ENCODE data around the gene NTM. TPM values are rescaled to one million over a fixed set of nuclear protein-coding genes. Genes with fewer than 3 reads are reported as not detected.

NTM gene
- total RNA-seq, 1 donor from 2014 or later: 82.7 TPM

GRCh38 chr11:132030896-132031295 is 660.5 kb downstream of the NTM start:
- H3K4me3 Mint-ChIP-seq (ENCODE audit: unreplicated experiment): no peak overlapping the region
- H3K4me1 Mint-ChIP-seq (ENCODE audit: unreplicated experiment): peaks cover 42% of the 10 kb centered on the region
- H3K9me3 Mint-ChIP-seq (ENCODE audit: unreplicated experiment): no peaks in the 10 kb centered on the region
- no peaks in the 10 kb centered on the region for H3K27me3 Mint-ChIP-seq (ENCODE audit: unreplicated experiment)
- DNase-seq (ENCODE audit: extremely low spot score, unreplicated experiment): no peak
- no peaks in the 10 kb centered on the region for H3K36me3 Mint-ChIP-seq (ENCODE audit: unreplicated experiment)
- no peak overlapping the region for H3K27ac Mint-ChIP-seq (ENCODE audit: unreplicated experiment)
- no peak for TF ChIP-seq CTCF (IDR thresholded peaks at IDR 0.05)

- Mint-ChIP-seq H3K9me3 (ENCODE audit: unreplicated experiment) (no peaks in the 10 kb centered on the region), H3K27ac (ENCODE audit: unreplicated experiment) (peak overlapping the region; percentile 54), H3K27me3 (ENCODE audit: unreplicated experiment) (no peaks in the 10 kb centered on the region), H3K4me1 (ENCODE audit: unreplicated experiment) (peaks cover 30% of the 10 kb centered on the region), H3K4me3 (ENCODE audit: unreplicated experiment) (no peak overlapping the region), H3K36me3 (ENCODE audit: unreplicated experiment) (no peaks in the 10 kb centered on the region)
- no peak for DNase-seq (ENCODE audit: extremely low spot score, unreplicated experiment)
- no peak for TF ChIP-seq CTCF (IDR thresholded peaks at IDR 0.05)
Measured at GRCh38 chr11:132032555-132032954, 662.1 kb downstream of the NTM start.

GRCh38 chr11:132033051-132033450 is 662.6 kb downstream of the NTM start:
- TF ChIP-seq CTCF (IDR thresholded peaks at IDR 0.05): no peak
- no peaks in the 10 kb centered on the region for H3K27me3 Mint-ChIP-seq (ENCODE audit: unreplicated experiment)
- H3K4me3 Mint-ChIP-seq (ENCODE audit: unreplicated experiment): no peak overlapping the region
- peaks cover 27% of the 10 kb centered on the region for H3K4me1 Mint-ChIP-seq (ENCODE audit: unreplicated experiment)
- peak overlapping the region; percentile 54 for H3K27ac Mint-ChIP-seq (ENCODE audit: unreplicated experiment)
- DNase-seq (ENCODE audit: extremely low spot score, unreplicated experiment): no peak
- H3K9me3 Mint-ChIP-seq (ENCODE audit: unreplicated experiment): no peaks in the 10 kb centered on the region
- H3K36me3 Mint-ChIP-seq (ENCODE audit: unreplicated experiment): no peaks in the 10 kb centered on the region

- Mint-ChIP-seq H3K27me3 (ENCODE audit: unreplicated experiment) (no peaks in the 10 kb centered on the region), H3K4me1 (ENCODE audit: unreplicated experiment) (peaks cover 28% of the 10 kb centered on the region), H3K36me3 (ENCODE audit: unreplicated experiment) (no peaks in the 10 kb centered on the region), H3K4me3 (ENCODE audit: unreplicated experiment) (no peak overlapping the region), H3K27ac (ENCODE audit: unreplicated experiment) (no peak overlapping the region), H3K9me3 (ENCODE audit: unreplicated experiment) (no peaks in the 10 kb centered on the region)
- TF ChIP-seq CTCF (IDR thresholded peaks at IDR 0.05): no peak
- no peak for DNase-seq (ENCODE audit: extremely low spot score, unreplicated experiment)
Measured at GRCh38 chr11:132035228-132035627, 664.8 kb downstream of the NTM start.

DNA sequence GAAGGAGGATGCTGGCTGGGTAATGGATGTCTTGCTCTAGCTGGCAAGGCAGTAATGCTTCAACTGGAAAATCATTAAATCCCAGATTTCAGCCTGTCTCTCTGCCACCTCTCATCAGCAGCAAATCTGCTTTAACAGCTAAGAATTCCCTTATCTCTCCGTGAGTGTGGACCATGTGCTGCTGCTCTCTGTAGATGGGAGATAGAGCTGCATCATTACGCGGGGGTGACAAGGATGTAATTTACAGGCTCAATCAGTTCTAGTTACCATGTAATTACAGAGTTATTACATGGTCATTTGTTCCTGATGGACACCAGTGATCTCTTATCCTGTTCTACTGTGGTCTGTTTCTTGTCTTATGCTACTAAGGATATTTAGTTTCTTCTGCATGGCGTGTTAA is 665.4 kb downstream of the NTM start:
- no peaks in the 10 kb centered on the region for H3K36me3 Mint-ChIP-seq (ENCODE audit: unreplicated experiment)
- H3K4me1 Mint-ChIP-seq (ENCODE audit: unreplicated experiment): peaks cover 28% of the 10 kb centered on the region
- H3K27ac Mint-ChIP-seq (ENCODE audit: unreplicated experiment): no peak overlapping the region
- DNase-seq (ENCODE audit: extremely low spot score, unreplicated experiment): no peak
- no peaks in the 10 kb centered on the region for H3K27me3 Mint-ChIP-seq (ENCODE audit: unreplicated experiment)
- no peak for TF ChIP-seq CTCF (IDR thresholded peaks at IDR 0.05)
- no peak overlapping the region for H3K4me3 Mint-ChIP-seq (ENCODE audit: unreplicated experiment)
- no peaks in the 10 kb centered on the region for H3K9me3 Mint-ChIP-seq (ENCODE audit: unreplicated experiment)

Data from osteocyte (in vitro differentiated cells).